BE2C (cell line): Measurements from ENCODE around the gene OPCML.

Experiments used
- DNase-seq: peaks from one replicate; pipeline ENCODE4 v3.0.0-alpha.2; 2020
- H3K27me3 ChIP-seq: fragments of 250-450 bp; sonication (Bioruptor Pico); 2 replicates; pipeline ENCODE4 v1.5.1; 2020; ENCODE audit warnings: mild to moderate bottlenecking
- H3K36me3 ChIP-seq: fragments of 250-450 bp; sonication (Bioruptor Pico); 2 replicates; pipeline ENCODE4 v1.5.1; 2020; ENCODE audit warnings: mild to moderate bottlenecking
- H3K4me1 ChIP-seq: fragments of 250-450 bp; sonication (Bioruptor Pico); 2 replicates; pipeline ENCODE4 v1.5.1; 2020
- H3K4me3 ChIP-seq: 2 replicates; pipeline ENCODE4 v1.5.1; 2011; ENCODE audit warnings: low read depth, low read length
- H3K9me3 ChIP-seq: fragments of 250-450 bp; sonication (Bioruptor Pico); 2 replicates; pipeline ENCODE4 v1.5.1; 2020
- CTCF ChIP-seq: IDR thresholded peaks from 2 replicates; pipeline ENCODE4 v1.5.1; 2012; ENCODE audit warnings: mild to moderate bottlenecking, low read depth, low read length

Gene OPCML

GRCh38 chr11:132587716-132588115 lies 944.6 kb downstream of the OPCML start:
- Histone ChIP-seq H3K4me3 (no peak overlapping the region), H3K4me1 (no peaks in the 10 kb centered on the region), H3K27me3 (no peaks in the 10 kb centered on the region), H3K9me3 (no peaks in the 10 kb centered on the region; the same call in 1 of the 2 replicates), H3K36me3 (no peaks in the 10 kb centered on the region)
- no peak for DNase-seq
- TF ChIP-seq CTCF: no peak

- no peaks in the 10 kb centered on the region for H3K27me3 ChIP-seq
- H3K36me3 ChIP-seq: no peaks in the 10 kb centered on the region
- no peak overlapping the region for H3K4me3 ChIP-seq
- no peak for TF ChIP-seq CTCF
- H3K4me1 ChIP-seq: no peaks in the 10 kb centered on the region
- H3K9me3 ChIP-seq: no peaks in the 10 kb centered on the region; the same call in 1 of the 2 replicates
- no peak for DNase-seq
Observed at GRCh38 chr11:132586801-132587200, 945.5 kb downstream of the OPCML start.

- DNase-seq: no peak
- Histone ChIP-seq H3K36me3 (no peaks in the 10 kb centered on the region), H3K4me3 (no peak overlapping the region), H3K9me3 (peaks cover 5% of the 10 kb centered on the region; the same call in 1 of the 2 replicates), H3K27me3 (no peaks in the 10 kb centered on the region), H3K4me1 (no peaks in the 10 kb centered on the region)
- TF ChIP-seq CTCF: no peak
Observed at GRCh38 chr11:132579634-132580327, 952.5 kb downstream of the OPCML start.

- no peak for TF ChIP-seq CTCF
- no peaks in the 10 kb centered on the region for H3K27me3 ChIP-seq
- H3K4me3 ChIP-seq: no peak overlapping the region
- peaks cover 5% of the 10 kb centered on the region; the same call in 1 of the 2 replicates for H3K9me3 ChIP-seq
- no peaks in the 10 kb centered on the region for H3K4me1 ChIP-seq
- H3K36me3 ChIP-seq: no peaks in the 10 kb centered on the region
- no peak for DNase-seq
Observed at GRCh38 chr11:132579136-132579535, 953.2 kb downstream of the OPCML start.

- no peak for TF ChIP-seq CTCF
- Histone ChIP-seq H3K36me3 (no peaks in the 10 kb centered on the region), H3K4me1 (no peaks in the 10 kb centered on the region), H3K27me3 (no peaks in the 10 kb centered on the region), H3K4me3 (no peak overlapping the region), H3K9me3 (peaks cover 5% of the 10 kb centered on the region; the same call in 1 of the 2 replicates)
- no peak for DNase-seq
Observed at GRCh38 chr11:132578580-132578979, 953.7 kb downstream of the OPCML start.

GRCh38 chr11:132576706-132577105 lies 955.6 kb downstream of the OPCML start:
- H3K36me3 ChIP-seq: no peaks in the 10 kb centered on the region
- no peaks in the 10 kb centered on the region for H3K4me1 ChIP-seq
- H3K27me3 ChIP-seq: no peaks in the 10 kb centered on the region
- no peak for TF ChIP-seq CTCF
- no peak for DNase-seq
- peaks cover 5% of the 10 kb centered on the region; the same call in 1 of the 2 replicates for H3K9me3 ChIP-seq
- H3K4me3 ChIP-seq: no peak overlapping the region
